GM18858 (cell line): ENCODE results near the gene CDH23.

Source experiments
- ATAC-seq: cut with Tn5 transposase; IDR thresholded peaks from one replicate; pipeline ENCODE4 v1.9.1; 2021; ENCODE audit not compliant: unreplicated experiment

CDH23 gene

GRCh38 chr10:71695502-71696476 lies 299.1 kb downstream of the CDH23 start:
- no peak for ATAC-seq

GRCh38 chr10:71696628-71697326 lies 300.1 kb downstream of the CDH23 start:
- no peak for ATAC-seq

- ATAC-seq, result no peak
These were observed 301.4 kb downstream of the CDH23 start for GRCh38 chr10:71697938-71698709.

- ATAC-seq, result no peak
These were observed 302.0 kb downstream of the CDH23 start for GRCh38 chr10:71698737-71699136.

- ATAC-seq, result no peak
These were observed 304.1 kb downstream of the CDH23 start for GRCh38 chr10:71700731-71701368.

- no peak for ATAC-seq
These were observed 304.9 kb downstream of the CDH23 start for GRCh38 chr10:71701496-71702132.

GRCh38 chr10:71703577-71703976 lies 306.9 kb downstream of the CDH23 start:
- ATAC-seq, result no peak

GRCh38 chr10:71704816-71705215 lies 308.1 kb downstream of the CDH23 start:
- no peak for ATAC-seq

- ATAC-seq, result no peak
These were observed 308.9 kb downstream of the CDH23 start for GRCh38 chr10:71705582-71705981.

GRCh38 chr10:71706216-71707121 lies 309.7 kb downstream of the CDH23 start:
- no peak for ATAC-seq

- no peak for ATAC-seq
These were observed 310.6 kb downstream of the CDH23 start for GRCh38 chr10:71707240-71707789.

- ATAC-seq, result no peak
These were observed 311.6 kb downstream of the CDH23 start for GRCh38 chr10:71708301-71708703.

GRCh38 chr10:71708897-71709882 lies 312.5 kb downstream of the CDH23 start:
- no peak for ATAC-seq

- no peak for ATAC-seq
These were observed 313.8 kb downstream of the CDH23 start for GRCh38 chr10:71710519-71710918.

GRCh38 chr10:71711052-71711623 lies 314.4 kb downstream of the CDH23 start:
- ATAC-seq, result no peak

GRCh38 chr10:71712170-71712569 lies 315.4 kb downstream of the CDH23 start:
- no peak for ATAC-seq

GRCh38 chr10:71712572-71713134 lies 315.9 kb downstream of the CDH23 start:
- no peak for ATAC-seq
